Neuronal stem cell (in vitro differentiated cells): ENCODE results near the gene ZAP70.

Experiments
- DNase-seq: peaks from one replicate; pipeline ENCODE4 v3.0.0-alpha.2; 2013; ENCODE audit warnings: low spot score
- H2AFZ ChIP-seq: one replicate; pipeline ENCODE4 v1.6.1; 2013; ENCODE audit warnings: mild to moderate bottlenecking, low read length, inconsistent platforms
- H2AK5ac ChIP-seq: 2 replicates; pipeline ENCODE4 v1.6.1; 2013; ENCODE audit warnings: low read depth, mild to moderate bottlenecking, inconsistent platforms, low read length, moderate library complexity, mixed read lengths
- H2BK120ac ChIP-seq: 2 replicates; pipeline ENCODE4 v1.6.1; 2013; ENCODE audit warnings: low read depth, mild to moderate bottlenecking, inconsistent platforms, low read length, moderate library complexity, mixed read lengths
- H2BK12ac ChIP-seq: one replicate; pipeline ENCODE4 v1.6.1; 2013; ENCODE audit warnings: low read length, inconsistent platforms
- H2BK15ac ChIP-seq: 2 replicates; pipeline ENCODE4 v1.6.1; 2013; ENCODE audit warnings: mild to moderate bottlenecking, low read length, inconsistent platforms, mixed read lengths
- H2BK5ac ChIP-seq: one replicate; pipeline ENCODE4 v1.6.1; 2013; ENCODE audit warnings: inconsistent platforms, mild to moderate bottlenecking, low read length, moderate library complexity
- H3K14ac ChIP-seq: one replicate; pipeline ENCODE4 v1.6.1; 2013; ENCODE audit warnings: low read length, inconsistent platforms
- H3K18ac ChIP-seq: 2 replicates; pipeline ENCODE4 v1.6.1; 2013; ENCODE audit warnings: low read length, inconsistent platforms
- H3K23ac ChIP-seq: 2 replicates; pipeline ENCODE4 v1.6.1; 2013; ENCODE audit warnings: low read depth, mild to moderate bottlenecking, mixed read lengths, low read length, inconsistent platforms; ENCODE audit not compliant: poor library complexity
- H3K27ac ChIP-seq: replicated peaks from 3 replicates; pipeline ENCODE4 v1.5.1; 2013; ENCODE audit warnings: low read length, inconsistent platforms
- H3K27me3 ChIP-seq, 3 experiments: 2 replicates each; pipeline ENCODE4 v1.6.1; 2013; ENCODE audit warnings: low read length in 3 of 3, mild to moderate bottlenecking in 2 of 3, inconsistent platforms in 1 of 3, low read depth in 1 of 3, mixed read lengths in 1 of 3, moderate library complexity in 1 of 3; ENCODE audit not compliant: control insufficient read depth in 3 of 3, insufficient read depth in 3 of 3
- H3K36me3 ChIP-seq, 2 donors: replicated peaks in 1 of 2; 2 replicates each; pipeline ENCODE4 v1.6.1; 2013; ENCODE audit warnings: low read length in 2 of 2; ENCODE audit not compliant: control insufficient read depth in 2 of 2, insufficient read depth in 2 of 2
- H3K4ac ChIP-seq: 2 replicates; pipeline ENCODE4 v1.6.1; 2013; ENCODE audit warnings: inconsistent platforms, mild to moderate bottlenecking, low read length, moderate library complexity
- H3K4me1 ChIP-seq, 2 donors: 1 replicate in 1 of 2; 2 replicates in 1 of 2; pipeline ENCODE4 v1.6.1; 2013; ENCODE audit warnings: low read length in 2 of 2, low read depth in 1 of 2; ENCODE audit not compliant: control insufficient read depth in 2 of 2, insufficient read depth in 1 of 2
- H3K4me2 ChIP-seq: one replicate; pipeline ENCODE4 v1.6.1; 2013; ENCODE audit warnings: mild to moderate bottlenecking, low read length, inconsistent platforms; ENCODE audit not compliant: insufficient read depth, poor library complexity, severe bottlenecking
- H3K4me3 ChIP-seq, 2 donors: 2 replicates each; pipeline ENCODE4 v1.5.1; 2013; ENCODE audit warnings: low read length in 2 of 2, mild to moderate bottlenecking in 2 of 2, inconsistent platforms in 1 of 2, moderate library complexity in 1 of 2
- H3K79me1 ChIP-seq: one replicate; pipeline ENCODE4 v1.6.1; 2013; ENCODE audit warnings: low read depth, mild to moderate bottlenecking, inconsistent platforms, low read length, moderate library complexity
- H3K9ac ChIP-seq: one replicate; pipeline ENCODE4 v1.6.1; 2013; ENCODE audit warnings: mild to moderate bottlenecking, low read depth, low read length, inconsistent platforms; ENCODE audit not compliant: poor library complexity
- H3K9me3 ChIP-seq, 2 donors: replicated peaks in 1 of 2; 2 replicates each; pipeline versions ENCODE3 to v1.6.1; 2013; ENCODE audit warnings: low read length in 2 of 2, mild to moderate bottlenecking in 2 of 2, inconsistent platforms in 1 of 2, low read depth in 1 of 2, mixed read lengths in 1 of 2, moderate library complexity in 1 of 2; ENCODE audit not compliant: control insufficient read depth in 2 of 2, insufficient read depth in 1 of 2
- H4K8ac ChIP-seq: one replicate; pipeline ENCODE4 v1.6.1; 2013; ENCODE audit warnings: low read depth, mild to moderate bottlenecking, inconsistent platforms, low read length, moderate library complexity
- H4K91ac ChIP-seq: one replicate; pipeline ENCODE4 v1.6.1; 2013; ENCODE audit warnings: low read length, low read depth, mild to moderate bottlenecking, inconsistent platforms; ENCODE audit not compliant: poor library complexity
- WGBS, 2 donors: extraction: QIAGEN DNeasy Blood & Tissue Kit; methylation state at CpG; one replicate each; pipeline ENCODE4 v1.1.7; 2013; ENCODE audit warnings: missing lambda C conversion rate in 2 of 2, mixed read lengths in 1 of 2; ENCODE audit not compliant: insufficient read length in 2 of 2, insufficient replicate concordance in 1 of 2; ENCODE audit errors: extremely low coverage in 2 of 2; 5-methylcytosine and 5-hydroxymethylcytosine counted together

The ZAP70 gene

GRCh38 chr2:97732436-97733340 lies 19.3 kb downstream of the ZAP70 start:
- H3K4me3 ChIP-seq: no peak overlapping the region
- H3K4me1 ChIP-seq: peaks cover 0 to 1% of the 10 kb centered on the region in 2 donors
- no peak overlapping the region for H2BK120ac ChIP-seq
- peak overlapping the region; percentile 85 for H3K23ac ChIP-seq
- peak overlapping the region; percentile 33 for H2BK15ac ChIP-seq
- no peak overlapping the region for H2AFZ ChIP-seq
- H3K9me3 ChIP-seq: peaks cover 0 to 2% of the 10 kb centered on the region in 2 donors
- DNase-seq: no peak
- no peak overlapping the region for H4K8ac ChIP-seq
- H3K9ac ChIP-seq: no peak overlapping the region
- no CpG with 5 or more reads among the region's 28 CpGs for WGBS, 2 donors
- no peaks in the 10 kb centered on the region for H3K27me3 ChIP-seq
- no peaks in the 10 kb centered on the region for H3K36me3 ChIP-seq
- H3K18ac ChIP-seq: peak overlapping the region; percentile 48
- peak overlapping the region; percentile 94 for H3K14ac ChIP-seq
- H2BK5ac ChIP-seq: peak overlapping the region; percentile 39
- no peak overlapping the region for H2BK12ac ChIP-seq
- H3K4ac ChIP-seq: peak overlapping the region; percentile 23
- peak overlapping the region; percentile 81 for H2AK5ac ChIP-seq
- no peak overlapping the region for H3K4me2 ChIP-seq
- H3K79me1 ChIP-seq: peaks cover 2% of the 10 kb centered on the region
- no peak overlapping the region for H3K27ac ChIP-seq
- H4K91ac ChIP-seq: no peak overlapping the region

- DNase-seq: no peak
- Histone ChIP-seq H2BK5ac (no peak overlapping the region), H3K4me1 (peaks cover 0 to 1% of the 10 kb centered on the region in 2 donors), H3K9me3 (peaks cover 0 to 2% of the 10 kb centered on the region in 2 donors), H3K27me3 (no peaks in the 10 kb centered on the region), H3K14ac (peak overlapping the region; percentile 38), H3K4me2 (no peak overlapping the region), H4K91ac (peak overlapping the region; percentile 53), H2AK5ac (no peak overlapping the region), H3K18ac (no peak overlapping the region), H2AFZ (no peak overlapping the region), H3K79me1 (peaks cover 2% of the 10 kb centered on the region), H3K9ac (peak overlapping the region; percentile 44), H2BK12ac (no peak overlapping the region), H3K4me3 (no peak overlapping the region), H3K4ac (peak overlapping the region; percentile 41), H2BK15ac (peak overlapping the region; percentile 71), H3K27ac (no peak overlapping the region), H4K8ac (no peak overlapping the region), H3K23ac (no peak overlapping the region), H3K36me3 (no peaks in the 10 kb centered on the region), H2BK120ac (no peak overlapping the region)
- no CpG with 5 or more reads among the region's 20 CpGs for WGBS, 2 donors
Observed at GRCh38 chr2:97733341-97734035, 20.1 kb downstream of the ZAP70 start.

- peak overlapping the region; percentile 85 for H3K18ac ChIP-seq
- no peak overlapping the region for H3K4me2 ChIP-seq
- peak overlapping the region; percentile 95 for H4K91ac ChIP-seq
- H2BK120ac ChIP-seq: no peak overlapping the region
- H3K9me3 ChIP-seq: peaks cover 0 to 4% of the 10 kb centered on the region in 2 donors
- peak overlapping the region; percentile 41 for H2BK12ac ChIP-seq
- no peak overlapping the region for H3K27ac ChIP-seq
- H2AFZ ChIP-seq: no peak overlapping the region
- peak overlapping the region; percentile 93 for H3K23ac ChIP-seq
- H2BK5ac ChIP-seq: no peak overlapping the region
- H3K14ac ChIP-seq: peak overlapping the region; percentile 56
- peak overlapping the region; percentile 88 for H2AK5ac ChIP-seq
- H3K79me1 ChIP-seq: peaks cover 2% of the 10 kb centered on the region
- DNase-seq: no peak
- peak overlapping the region; percentile 82 for H4K8ac ChIP-seq
- H3K4me1 ChIP-seq: peaks cover 0 to 1% of the 10 kb centered on the region in 2 donors
- no peak overlapping the region for H3K4me3 ChIP-seq
- peak overlapping the region; percentile 60 for H3K9ac ChIP-seq
- H3K27me3 ChIP-seq: no peaks in the 10 kb centered on the region
- peak overlapping the region; percentile 85 for H2BK15ac ChIP-seq
- WGBS, 2 donors: no CpG with 5 or more reads among the region's 44 CpGs
- no peaks in the 10 kb centered on the region for H3K36me3 ChIP-seq
- peak overlapping the region; percentile 23 for H3K4ac ChIP-seq
Observed at GRCh38 chr2:97734061-97735051, 21.0 kb downstream of the ZAP70 start.
